ENCODE measurements around the gene GPRIN1. TPM values are rescaled to one million over a fixed set of nuclear protein-coding genes. Genes with fewer than 3 reads are reported as not detected.
A peak's percentile ranks its signal among the peaks of the same experiment; 100 is the strongest.
"Not testable (repeated sequence)": the region's sequence is repeated elsewhere in the genome, so short reads cannot be mapped to it uniquely, and the experiment has no call there.

GPRIN1 gene
- total RNA-seq, 1 donor from 2014 or later, result 39.0 TPM

GRCh38 chr5:176596069-176596644, 13.8 kb downstream of the GPRIN1 start:
- no peak overlapping the region for H3K4me3 Mint-ChIP-seq
- peaks cover 12% of the 10 kb centered on the region for H3K4me1 Mint-ChIP-seq
- no peaks in the 10 kb centered on the region for H3K9me3 Mint-ChIP-seq
- H3K36me3 Mint-ChIP-seq (ENCODE audit: low read depth), result peaks cover 7% of the 10 kb centered on the region
- no peaks in the 10 kb centered on the region for H3K27me3 Mint-ChIP-seq (ENCODE audit: low read depth)
- H3K27ac Mint-ChIP-seq (ENCODE audit: unreplicated experiment), result no peak overlapping the region
- no peak for TF ChIP-seq CTCF (conservative IDR thresholded peaks at IDR 0.05)
- DNase-seq (ENCODE audit: low read depth, low spot score), result no peak

- Mint-ChIP-seq H3K4me1 (peaks cover 12% of the 10 kb centered on the region), H3K4me3 (no peak overlapping the region), H3K36me3 (ENCODE audit: low read depth) (peaks cover 12% of the 10 kb centered on the region), H3K9me3 (no peaks in the 10 kb centered on the region), H3K27me3 (ENCODE audit: low read depth) (no peaks in the 10 kb centered on the region), H3K27ac (ENCODE audit: unreplicated experiment) (peak overlapping the region; percentile 50)
- no peak for DNase-seq (ENCODE audit: low read depth, low spot score)
- TF ChIP-seq CTCF (conservative IDR thresholded peaks at IDR 0.05), result no peak
Observed at GRCh38 chr5:176595386-176595943, 14.5 kb downstream of the GPRIN1 start.

- no peak for DNase-seq (ENCODE audit: low read depth, low spot score)
- peak overlapping the region; percentile 75 for H3K27ac Mint-ChIP-seq (ENCODE audit: unreplicated experiment)
- no peak for TF ChIP-seq CTCF (conservative IDR thresholded peaks at IDR 0.05)
- no peak overlapping the region for H3K4me3 Mint-ChIP-seq
- H3K36me3 Mint-ChIP-seq (ENCODE audit: low read depth), result peaks cover 12% of the 10 kb centered on the region
- H3K9me3 Mint-ChIP-seq, result no peaks in the 10 kb centered on the region
- peaks cover 12% of the 10 kb centered on the region for H3K4me1 Mint-ChIP-seq
- H3K27me3 Mint-ChIP-seq (ENCODE audit: low read depth), result no peaks in the 10 kb centered on the region
Observed at GRCh38 chr5:176594554-176594953, 15.4 kb downstream of the GPRIN1 start.

- DNase-seq (ENCODE audit: low read depth, low spot score), result no peak
- H3K27me3 Mint-ChIP-seq (ENCODE audit: low read depth), result no peaks in the 10 kb centered on the region
- no peak for TF ChIP-seq CTCF (conservative IDR thresholded peaks at IDR 0.05)
- H3K36me3 Mint-ChIP-seq (ENCODE audit: low read depth), result peaks cover 11% of the 10 kb centered on the region
- H3K4me1 Mint-ChIP-seq, result peaks cover 12% of the 10 kb centered on the region
- peaks cover 2% of the 10 kb centered on the region for H3K9me3 Mint-ChIP-seq
- no peak overlapping the region for H3K4me3 Mint-ChIP-seq
- peak overlapping the region; percentile 60 for H3K27ac Mint-ChIP-seq (ENCODE audit: unreplicated experiment)
Observed at GRCh38 chr5:176593273-176593869, 16.6 kb downstream of the GPRIN1 start.

- H3K27ac Mint-ChIP-seq (ENCODE audit: unreplicated experiment), result no peak overlapping the region
- peaks cover 17% of the 10 kb centered on the region for H3K36me3 Mint-ChIP-seq (ENCODE audit: low read depth)
- no peak for TF ChIP-seq CTCF (conservative IDR thresholded peaks at IDR 0.05)
Observed at GRCh38 chr5:176592573-176592972, 17.4 kb downstream of the GPRIN1 start.

GRCh38 chr5:176591667-176592066, 18.3 kb downstream of the GPRIN1 start:
- H3K27me3 Mint-ChIP-seq (ENCODE audit: low read depth), result not testable (repeated sequence)

More at GRCh38 chr5:176592573-176592972, 17.4 kb downstream of the GPRIN1 start:
- Mint-ChIP-seq H3K4me1 (peaks cover 17% of the 10 kb centered on the region), H3K4me3 (no peak overlapping the region), H3K9me3 (peaks cover 7% of the 10 kb centered on the region), H3K27me3 (ENCODE audit: low read depth) (no peaks in the 10 kb centered on the region)
- DNase-seq (ENCODE audit: low read depth, low spot score), result no peak

More at GRCh38 chr5:176591667-176592066, 18.3 kb downstream of the GPRIN1 start:
- Mint-ChIP-seq H3K36me3 (ENCODE audit: low read depth) (peaks cover 17% of the 10 kb centered on the region), H3K4me1 (peaks cover 17% of the 10 kb centered on the region)
- not testable (repeated sequence) for H3K27ac Mint-ChIP-seq (ENCODE audit: unreplicated experiment); H3K9me3 Mint-ChIP-seq; H3K4me3 Mint-ChIP-seq; DNase-seq (ENCODE audit: low read depth, low spot score)
